H1 (cell line): ENCODE measurements around the gene MAPRE3. TPM values are rescaled to one million over a fixed set of nuclear protein-coding genes. Genes with fewer than 3 reads are reported as not detected.

ENCODE experiments used
- CTCF ChIA-PET: fragments of 300-600 bp; sonication (Branson Sonifier 250); formaldehyde crosslinking; loops from one replicate; lab custom pipeline; 2021; ENCODE audit not compliant: partially characterized antibody; lab: Charles Lee
- POLR2A ChIA-PET: fragments of 300-600 bp; sonication (Branson Sonifier 250); formaldehyde crosslinking; loops from one replicate; lab custom pipeline; 2021; ENCODE audit warnings: inconsistent platforms; ENCODE audit not compliant: partially characterized antibody; lab: Charles Lee
- DNase-seq, 2 experiments: peaks; one replicate each; pipeline versions ENCODE4 v3.0.0 to v3.0.0-alpha.2; 2010 to 2022; ENCODE audit warnings: low spot score in 2 of 2, low read depth in 1 of 2, mixed read lengths in 1 of 2
- FAIRE-seq: peaks from 2 replicates; lab custom pipeline; 2011; peaks lifted over from hg19 to GRCh38; lab: Jason Lieb, UNC
- H2AFZ ChIP-seq: 2 replicates; pipeline ENCODE4 v1.8.1; 2012; ENCODE audit warnings: low read length, inconsistent platforms
- H2AK5ac ChIP-seq: 2 replicates; pipeline ENCODE4 v1.6.1; 2013; ENCODE audit warnings: low read depth, low read length
- H2BK120ac ChIP-seq: replicated peaks from 2 replicates; pipeline ENCODE3; 2013; ENCODE audit warnings: low read depth, low read length, inconsistent platforms
- H2BK12ac ChIP-seq: 2 replicates; pipeline ENCODE4 v1.6.1; 2013; ENCODE audit warnings: low read depth, low read length
- H2BK15ac ChIP-seq: 2 replicates; pipeline ENCODE4 v1.6.1; 2013; ENCODE audit warnings: low read length
- H2BK20ac ChIP-seq: 2 replicates; pipeline ENCODE4 v1.6.1; 2013; ENCODE audit warnings: low read length
- H2BK5ac ChIP-seq: 2 replicates; pipeline ENCODE4 v1.6.1; 2013; ENCODE audit warnings: low read depth, low read length
- H3K14ac ChIP-seq: 2 replicates; pipeline ENCODE4 v1.6.1; 2013; ENCODE audit warnings: inconsistent platforms; ENCODE audit not compliant: insufficient read length
- H3K18ac ChIP-seq: 2 replicates; pipeline ENCODE4 v1.6.1; 2013; ENCODE audit warnings: low read length; ENCODE audit errors: extremely low read depth
- H3K23ac ChIP-seq: 2 replicates; pipeline ENCODE4 v1.6.1; 2013; ENCODE audit warnings: inconsistent platforms; ENCODE audit not compliant: insufficient read length
- H3K23me2 ChIP-seq: 2 replicates; pipeline ENCODE4 v1.6.1; 2013; ENCODE audit warnings: low read depth, low read length
- H3K27ac ChIP-seq: 2 replicates; pipeline ENCODE4 v1.6.1; 2011; ENCODE audit warnings: low read depth, low read length, inconsistent platforms
- H3K27me3 ChIP-seq, 4 experiments: replicated peaks in 1 of 4; 1 replicate in 1 of 4; 2 replicates in 3 of 4; pipeline versions ENCODE4 v1.6.1 to v1.8.1; 2011 to 2013; ENCODE audit warnings: low read length in 3 of 4, mild to moderate bottlenecking in 3 of 4, inconsistent platforms in 2 of 4, mixed read lengths in 2 of 4, moderate library complexity in 1 of 4; ENCODE audit not compliant: control insufficient read depth in 3 of 4, insufficient read depth in 3 of 4; ENCODE audit errors: extremely low read depth in 1 of 4
- H3K36me3 ChIP-seq, 4 experiments: 2 replicates each; pipeline versions ENCODE4 v1.6.1 to v1.8.1; 2011 to 2013; ENCODE audit warnings: mild to moderate bottlenecking in 4 of 4, low read length in 3 of 4, moderate library complexity in 2 of 4, control low read depth in 1 of 4, inconsistent platforms in 1 of 4; ENCODE audit not compliant: insufficient read depth in 4 of 4, control insufficient read depth in 2 of 4
- H3K4ac ChIP-seq: replicated peaks from 2 replicates; pipeline ENCODE3; 2013; ENCODE audit warnings: low read length, low read depth, mixed read lengths, inconsistent platforms; ENCODE audit not compliant: insufficient read length
- H3K4me1 ChIP-seq, 4 experiments: replicated peaks in 1 of 4; 1 replicate in 1 of 4; 2 replicates in 3 of 4; pipeline versions ENCODE4 v1.6.1 to v1.8.1; 2011 to 2013; ENCODE audit warnings: low read length in 3 of 4, inconsistent platforms in 2 of 4, mixed read lengths in 1 of 4; ENCODE audit not compliant: insufficient read depth in 4 of 4, control insufficient read depth in 3 of 4
- H3K4me2 ChIP-seq, 2 experiments: 2 replicates each; pipeline versions ENCODE4 v1.6.1 to v1.8.1; 2011 to 2013; ENCODE audit warnings: low read depth in 2 of 2, low read length in 2 of 2, control low read depth in 1 of 2, inconsistent platforms in 1 of 2, mild to moderate bottlenecking in 1 of 2; ENCODE audit not compliant: insufficient read depth in 1 of 2
- H3K4me3 ChIP-seq, 4 experiments: fragments of 200-600, 300-600 bp in 1 of 4; sonication (generic), shearing (Covaris generic), sonication (Bioruptor Twin) in 1 of 4; 2 replicates each; pipeline versions ENCODE4 v1.5.1 to v1.8.1; 2011 to 2016; ENCODE audit warnings: low read length in 4 of 4, low read depth in 3 of 4, control low read depth in 2 of 4, inconsistent platforms in 2 of 4, mild to moderate bottlenecking in 2 of 4, mixed read lengths in 1 of 4, moderate library complexity in 1 of 4; ENCODE audit not compliant: insufficient read depth in 2 of 4; ENCODE audit errors: extremely low read depth in 1 of 4
- H3K56ac ChIP-seq: replicated peaks from 2 replicates; pipeline ENCODE3; 2013; ENCODE audit warnings: low read depth, mild to moderate bottlenecking, mixed read lengths, low read length, inconsistent platforms; ENCODE audit not compliant: insufficient read length
- H3K79me1 ChIP-seq: 2 replicates; pipeline ENCODE4 v1.6.1; 2013; ENCODE audit warnings: low read depth, low read length, control low read depth
- H3K79me2 ChIP-seq, 2 experiments: 2 replicates each; pipeline versions ENCODE4 v1.6.1 to v1.8.1; 2012 to 2013; ENCODE audit warnings: low read length in 2 of 2, mild to moderate bottlenecking in 2 of 2, inconsistent platforms in 1 of 2; ENCODE audit not compliant: insufficient read depth in 2 of 2, control insufficient read depth in 1 of 2
- H3K9ac ChIP-seq, 4 experiments: replicated peaks in 1 of 4; 1 replicate in 1 of 4; 2 replicates in 3 of 4; pipeline versions ENCODE4 v1.6.1 to v1.8.1; 2011 to 2013; ENCODE audit warnings: low read depth in 3 of 4, low read length in 3 of 4, control low read depth in 2 of 4, mild to moderate bottlenecking in 2 of 4, moderate library complexity in 2 of 4, inconsistent platforms in 1 of 4; ENCODE audit errors: extremely low read depth in 1 of 4
- H3K9me3 ChIP-seq, 2 experiments: 2 replicates each; pipeline versions ENCODE4 v1.6.1 to v1.8.1; 2012 to 2013; ENCODE audit warnings: mild to moderate bottlenecking in 2 of 2, moderate library complexity in 2 of 2, control low read depth in 1 of 2, inconsistent platforms in 1 of 2, low read depth in 1 of 2, low read length in 1 of 2, mixed read lengths in 1 of 2; ENCODE audit not compliant: insufficient read depth in 2 of 2
- H4K20me1 ChIP-seq, 2 experiments: replicated peaks in 1 of 2; 2 replicates each; pipeline versions ENCODE3 to v1.8.1; 2011 to 2013; ENCODE audit warnings: inconsistent platforms in 2 of 2, low read length in 2 of 2, mild to moderate bottlenecking in 1 of 2; ENCODE audit not compliant: insufficient read depth in 2 of 2, control insufficient read depth in 1 of 2
- H4K5ac ChIP-seq: 2 replicates; pipeline ENCODE4 v1.6.1; 2013; ENCODE audit warnings: low read length, low read depth, mixed read lengths, inconsistent platforms; ENCODE audit not compliant: insufficient read length
- H4K8ac ChIP-seq: 2 replicates; pipeline ENCODE4 v1.8.0; 2013; ENCODE audit warnings: mild to moderate bottlenecking, moderate library complexity, low read length, inconsistent platforms; ENCODE audit not compliant: insufficient read depth; ENCODE audit errors: extremely low read depth
- H4K91ac ChIP-seq: replicated peaks from 2 replicates; pipeline ENCODE3; 2013; ENCODE audit warnings: low read length, mixed read lengths, inconsistent platforms; ENCODE audit not compliant: insufficient read length
- CBX5 ChIP-seq: fragments of 300-800, 300-1000 bp; sonication (generic); IDR thresholded peaks from 2 replicates; pipeline ENCODE4 v1.7.1; 2016; ENCODE audit warnings: antibody characterized with exemption, low read length, low read depth
- HDAC6 ChIP-seq: IDR thresholded peaks from one replicate; pipeline ENCODE4 v1.7.1; 2012; ENCODE audit warnings: low read depth, mild to moderate bottlenecking, inconsistent platforms, low read length, moderate library complexity
- JUN ChIP-seq: IDR thresholded peaks from 2 replicates; pipeline ENCODE4 v1.6.1; 2011; ENCODE audit warnings: low read depth, mild to moderate bottlenecking, improper control_type of control experiment, low read length
- KDM1A ChIP-seq: fragments of 200-600, 300-600 bp; sonication (generic); IDR thresholded peaks from 2 replicates; pipeline ENCODE4 v1.7.1; 2016; ENCODE audit warnings: mild to moderate bottlenecking, low read length, borderline replicate concordance
- KDM4A ChIP-seq: IDR thresholded peaks from one replicate; pipeline ENCODE4 v1.7.1; 2012; ENCODE audit warnings: low read depth, mild to moderate bottlenecking, moderate library complexity, low read length, inconsistent platforms; ENCODE audit not compliant: severe bottlenecking
- KDM5A ChIP-seq: fragments of 200-600 bp; IDR thresholded peaks from 2 replicates; pipeline ENCODE4 v1.7.1; 2012; ENCODE audit warnings: mild to moderate bottlenecking, low read length, inconsistent platforms, mixed read lengths
- RBBP5 ChIP-seq: IDR thresholded peaks from 2 replicates; pipeline ENCODE4 v1.7.1; 2012; ENCODE audit warnings: low read depth, mild to moderate bottlenecking, inconsistent platforms, low read length, moderate library complexity, borderline replicate concordance
- RNF2 ChIP-seq: fragments of 200-900, 300-1000 bp; sonication (generic); IDR thresholded peaks from 2 replicates; pipeline ENCODE4 v1.7.1; 2016; ENCODE audit warnings: borderline replicate concordance, low read depth, mild to moderate bottlenecking, antibody characterized with exemption, low read length; ENCODE audit not compliant: poor library complexity, severe bottlenecking; ENCODE audit errors: missing control alignments
- SAP30 ChIP-seq: fragments of 300-600 bp; sonication (generic); IDR thresholded peaks from 2 replicates; pipeline ENCODE4 v1.7.1; 2012; ENCODE audit warnings: low read length, moderate library complexity, mild to moderate bottlenecking, inconsistent platforms; ENCODE audit not compliant: insufficient read depth, insufficient replicate concordance
- SUZ12 ChIP-seq: fragments of 200-600 bp; sonication (generic); IDR thresholded peaks from 2 replicates; pipeline ENCODE4 v1.6.1; 2012; ENCODE audit warnings: mild to moderate bottlenecking, inconsistent platforms, low read length, moderate library complexity, mixed read lengths
- TAF1 ChIP-seq: IDR thresholded peaks from 2 replicates; pipeline ENCODE4 v1.6.1; 2011; ENCODE audit warnings: mild to moderate bottlenecking, low read depth, low read length
- TBP ChIP-seq: IDR thresholded peaks from 2 replicates; pipeline ENCODE4 v1.6.1; 2011; ENCODE audit warnings: low read depth, low read length, improper control_type of control experiment
- TEAD4 ChIP-seq: IDR thresholded peaks from 2 replicates; pipeline ENCODE4 v1.6.1; 2012; ENCODE audit warnings: low read depth, low read length, inconsistent platforms, mixed read lengths
- ZNF274 ChIP-seq: IDR thresholded peaks from 2 replicates; pipeline ENCODE4 v1.7.0; 2012; ENCODE audit warnings: low read length, borderline replicate concordance; ENCODE audit errors: extremely low read depth
- WGBS, 2 experiments: shearing (Covaris generic) in 1 of 2; methylation state at CpG; one replicate each; pipeline versions ENCODE4 v1.1.6 to v1.1.7; 2013 to 2015; ENCODE audit warnings: low lambda C conversion rate in 2 of 2, mixed read lengths in 2 of 2, inconsistent platforms in 1 of 2, low coverage in 1 of 2, missing lambda C conversion rate in 1 of 2; ENCODE audit not compliant: insufficient replicate concordance in 2 of 2, insufficient coverage in 1 of 2, insufficient read length in 1 of 2; ENCODE audit errors: extremely low coverage in 1 of 2, missing lambda C conversion rate in 1 of 2; 5-methylcytosine and 5-hydroxymethylcytosine counted together
- polyA plus RNA-seq, 7 experiments: library from polyadenylated mRNA; depleted of rRNA in 3 of 7; stranded (reverse) in 5 of 7; unstranded in 2 of 7; fragments of >200 nt in 5 of 7; fragments of 200-250 nt in 2 of 7; gene quantifications; 1 replicate in 5 of 7; 2 replicates in 1 of 7; 4 replicates in 1 of 7; pipeline versions ENCODE4 v1.2.1 to v1.2.3, GENCODE V29; 2011 to 2013; ENCODE audit warnings: missing spikeins in 2 of 7, mixed read lengths in 2 of 7
- total RNA-seq: library from RNA; stranded (reverse); fragmentation: NEBNext Ultra II Directional; extraction: Animal tissue kit (Norgen Biotek cat#: 25700); gene quantifications from 2 replicates; pipeline ENCODE4 v1.2.1, GENCODE V29; 2021

MAPRE3 gene
- total and polyA plus RNA-seq, 2 of the 8 experiments (the other 6 are each of a cell fraction or from before 2014, with no cell fraction given): 4.9 to 6.6 TPM

DNA sequence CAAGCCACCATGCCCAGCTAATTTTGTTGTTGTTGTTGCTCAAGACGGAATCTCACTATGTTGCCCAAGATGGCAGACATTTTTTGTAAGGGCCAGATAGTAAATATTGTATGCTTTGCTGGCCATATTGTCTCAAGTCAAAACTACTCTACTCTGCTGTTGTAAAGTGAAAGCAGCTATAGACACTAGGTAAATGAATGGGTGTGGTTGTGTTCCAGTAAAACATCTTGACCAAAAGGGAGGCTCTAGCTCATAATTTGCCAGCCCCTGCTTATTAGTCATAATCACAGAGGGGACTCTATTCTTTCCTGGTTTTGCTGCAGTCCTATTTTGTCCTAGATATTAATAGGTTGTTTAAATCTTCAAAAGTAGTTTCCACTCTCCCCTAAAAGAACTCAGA, 24.5 kb downstream of the MAPRE3 start:
- no peak overlapping the region for H3K23ac ChIP-seq
- H2BK15ac ChIP-seq: no peak overlapping the region
- no peak overlapping the region for H3K4me2 ChIP-seq
- H4K5ac ChIP-seq: no peak overlapping the region
- no peak overlapping the region for H2BK5ac ChIP-seq
- H4K91ac ChIP-seq: no peak overlapping the region
- DNase-seq: no peak
- H3K9me3 ChIP-seq: no peaks in the 10 kb centered on the region
- 83% methylated on average over 1 of the region's 1 CpG; no CpG with 5 or more reads in 1 of the 2 experiments for WGBS, 2 experiments
- no peak overlapping the region for H2BK20ac ChIP-seq
- no peak overlapping the region for H2AFZ ChIP-seq
- ChIA-PET CTCF (interaction anchor here (0.9 to 4.0 kb wide), 9 partner anchors 9 to 149 kb away, joined by 3 to 37 read pairs (median 6); no protein-coding TSS in a partner anchor), POLR2A (no interaction called here)
- H2BK12ac ChIP-seq: no peak overlapping the region
- H4K8ac ChIP-seq: no peak overlapping the region
- H3K23me2 ChIP-seq: no peaks in the 10 kb centered on the region; the same call in 1 of the 2 replicates
- no peaks in the 10 kb centered on the region for H3K79me1 ChIP-seq
- no peaks in the 10 kb centered on the region for H4K20me1 ChIP-seq
- H3K36me3 ChIP-seq: no peaks in the 10 kb centered on the region
- H3K4ac ChIP-seq: no peak overlapping the region
- H2AK5ac ChIP-seq: no peak overlapping the region
- no peak overlapping the region for H3K56ac ChIP-seq
- H3K27me3 ChIP-seq: no peaks in the 10 kb centered on the region
- H3K4me3 ChIP-seq: no peak overlapping the region
- no peaks in the 10 kb centered on the region for H3K4me1 ChIP-seq
- H3K14ac ChIP-seq: no peak overlapping the region
- H2BK120ac ChIP-seq: no peak overlapping the region
- FAIRE-seq: no peak
- no peak overlapping the region for H3K27ac ChIP-seq
- no peak overlapping the region for H3K18ac ChIP-seq
- no peaks in the 10 kb centered on the region for H3K79me2 ChIP-seq
- no peak overlapping the region for H3K9ac ChIP-seq
- TF ChIP-seq SUZ12: no peak
- no peak for TF ChIP-seq JUN
- no peak for TF ChIP-seq RBBP5
- no peak for TF ChIP-seq KDM1A
- no peak for TF ChIP-seq SAP30
- TF ChIP-seq TBP: no peak
- no peak for TF ChIP-seq KDM5A
- TF ChIP-seq TAF1: no peak
- TF ChIP-seq KDM4A: no peak
- TF ChIP-seq ZNF274: no peak
- TF ChIP-seq TEAD4: no peak
- TF ChIP-seq HDAC6: no peak
- TF ChIP-seq RNF2: no peak
- no peak for TF ChIP-seq CBX5
